ENCODE data around the gene CDRT15L2. TPM values are rescaled to one million over a fixed set of nuclear protein-coding genes. Genes with fewer than 3 reads are reported as not detected.
"Not testable (repeated sequence)": the region's sequence is repeated elsewhere in the genome, so short reads cannot be mapped to it uniquely, and the experiment has no call there.

Gene CDRT15L2
- total and polyA plus RNA-seq, 3 donors from 2014 or later: 6.7 to 17.9 (median 15.1) TPM

GRCh38 chr17:20612635-20613034 lies 33.1 kb downstream of the CDRT15L2 start:
- H3K4me3 ChIP-seq: no peak overlapping the region
- no peak for DNase-seq
- no peaks in the 10 kb centered on the region for H3K9me3 ChIP-seq
- WGBS, 2 donors: 89 to 93% methylated on average over 11 to 16 of the region's 16 CpGs
- intact Hi-C loops (cut with DNase I; ENCODE audit: low total_unique reads): no loop called here
- H3K27ac ChIP-seq: no peak overlapping the region
- H3K27me3 ChIP-seq: no peaks in the 10 kb centered on the region
- no peaks in the 10 kb centered on the region for H3K4me1 ChIP-seq
- H3K36me3 ChIP-seq (ENCODE audit: low read depth, missing control alignments): no peaks in the 10 kb centered on the region
- TF ChIP-seq POLR2A (IDR thresholded peaks at IDR 0.05) (no peak), CTCF (IDR thresholded peaks at IDR 0.05) (no peak)

GRCh38 chr17:20613248-20613647 lies 33.7 kb downstream of the CDRT15L2 start:
- H3K36me3 ChIP-seq (ENCODE audit: low read depth, missing control alignments): no peaks in the 10 kb centered on the region
- WGBS, 2 donors: 97% methylated on average over 16 of the region's 16 CpGs; no CpG with 5 or more reads in 1 of the 2 donors
- H3K4me3 ChIP-seq: no peak overlapping the region
- intact Hi-C loops (cut with DNase I; ENCODE audit: low total_unique reads): no loop called here
- no peaks in the 10 kb centered on the region for H3K4me1 ChIP-seq
- no peak overlapping the region for H3K27ac ChIP-seq
- TF ChIP-seq CTCF (IDR thresholded peaks at IDR 0.05) (no peak), POLR2A (IDR thresholded peaks at IDR 0.05) (no peak)
- DNase-seq: no peak
- H3K27me3 ChIP-seq: no peaks in the 10 kb centered on the region
- H3K9me3 ChIP-seq: no peaks in the 10 kb centered on the region

GRCh38 chr17:20613905-20614304 lies 34.4 kb downstream of the CDRT15L2 start:
- Histone ChIP-seq H3K4me3 (no peak overlapping the region), H3K9me3 (no peaks in the 10 kb centered on the region), H3K36me3 (ENCODE audit: low read depth, missing control alignments) (no peaks in the 10 kb centered on the region), H3K4me1 (no peaks in the 10 kb centered on the region), H3K27ac (no peak overlapping the region), H3K27me3 (no peaks in the 10 kb centered on the region)
- intact Hi-C loops (cut with DNase I; ENCODE audit: low total_unique reads): no loop called here
- DNase-seq: no peak
- 83 to 93% methylated on average over 10 to 13 of the region's 13 CpGs for WGBS, 2 donors
- TF ChIP-seq CTCF (IDR thresholded peaks at IDR 0.05): no peak

GRCh38 chr17:20615461-20615860 lies 35.9 kb downstream of the CDRT15L2 start:
- H3K27me3 ChIP-seq; DNase-seq; H3K36me3 ChIP-seq (ENCODE audit: low read depth, missing control alignments); intact Hi-C loops (cut with DNase I; ENCODE audit: low total_unique reads); H3K27ac ChIP-seq; H3K4me3 ChIP-seq; H3K4me1 ChIP-seq; H3K9me3 ChIP-seq: not testable (repeated sequence)
- 88 to 90% methylated on average over 3 of the region's 3 CpGs for WGBS, 2 donors

Small RNA genes within 50 kb of the gene (small RNA-seq; reads per million reads assigned to genes)
- gene AC015818.1 (0.46 to 0.47 reads per million in 2 donors), gene AC087499.1 (0 reads per million in 2 donors), gene AC087499.3 (0 reads per million in 2 donors)

Other genes with a start within 250 kb of the CDRT15L2 start
- gene LGALS9B, start 112.2 kb upstream of the CDRT15L2 start, total RNA-seq: not detected
- gene LGALS9B, start 112.2 kb upstream of the CDRT15L2 start, polyA plus RNA-seq (ENCODE audit: insufficient read depth, low read depth, low replicate concordance): 0.34 TPM

Measured in testis (tissue), 3 donors.